Activated CD8-positive, alpha-beta T cell treated with anti-CD3 and anti-CD28 coated beads for 36 hours (primary cell): ENCODE measurements around the gene EVI5L. TPM values are rescaled to one million over a fixed set of nuclear protein-coding genes. Genes with fewer than 3 reads are reported as not detected.
"Not testable (repeated sequence)": the region's sequence is repeated elsewhere in the genome, so short reads cannot be mapped to it uniquely, and the experiment has no call there.

Experiments
- ATAC-seq: fragments of 200-7000 bp; cut with Tn5 transposase; one replicate; pipeline ENCODE4 v1.10.0; 2021; ENCODE audit warnings: mild to moderate bottlenecking, moderate library complexity
- CTCF ChIA-PET: fragments of 350-600 bp; sonication (Branson Sonifier 250); formaldehyde crosslinking; loops from one replicate; lab custom pipeline; 2021; ENCODE audit warnings: antibody characterized with exemption; lab: Charles Lee
- POLR2A ChIA-PET: fragments of 350-600 bp; sonication (Branson Sonifier 250); formaldehyde crosslinking; loops from one replicate; lab custom pipeline; 2021; ENCODE audit warnings: antibody characterized with exemption; lab: Charles Lee
- DNase-seq: peaks from one replicate; pipeline ENCODE4 v3.0.0-alpha.2; 2020
- H3K27ac Mint-ChIP-seq: one replicate; pipeline ENCODE4 v1.8.0; 2021; ENCODE audit warnings: mild to moderate bottlenecking, mixed read lengths
- H3K27me3 Mint-ChIP-seq: one replicate; pipeline ENCODE4 v1.8.0; 2021; ENCODE audit warnings: mixed read lengths
- H3K36me3 Mint-ChIP-seq: one replicate; pipeline ENCODE4 v1.8.0; 2021; ENCODE audit warnings: low read depth, mixed read lengths
- H3K4me1 Mint-ChIP-seq: one replicate; pipeline ENCODE4 v1.8.0; 2021; ENCODE audit warnings: low read depth, mixed read lengths
- H3K4me3 Mint-ChIP-seq: one replicate; pipeline ENCODE4 v1.8.0; 2021; ENCODE audit warnings: mild to moderate bottlenecking, moderate library complexity, mixed read lengths
- H3K9me3 Mint-ChIP-seq: one replicate; pipeline ENCODE4 v1.8.0; 2021; ENCODE audit warnings: mixed read lengths
- intact Hi-C: fragments of 100-400 bp; cut with micrococcal nuclease; formaldehyde crosslinking; loops from one replicate; pipeline ENCODE4 v1.10.0; 2022
- total RNA-seq, 2 experiments: library from RNA; stranded (reverse); gene quantifications; one replicate each; pipeline ENCODE4 v1.2.3, GENCODE V29; 2021
- TF ChIP-seq, protein P1 (sequence below): fragments of 200-600 bp; IDR thresholded peaks from one replicate; pipeline ENCODE4 v1.8.0; 2022; ENCODE audit warnings: antibody characterized with exemption, mild to moderate bottlenecking

Gene EVI5L
- total RNA-seq, 2 experiments from 2014 or later, result 3.4 to 3.9 TPM

DNA sequence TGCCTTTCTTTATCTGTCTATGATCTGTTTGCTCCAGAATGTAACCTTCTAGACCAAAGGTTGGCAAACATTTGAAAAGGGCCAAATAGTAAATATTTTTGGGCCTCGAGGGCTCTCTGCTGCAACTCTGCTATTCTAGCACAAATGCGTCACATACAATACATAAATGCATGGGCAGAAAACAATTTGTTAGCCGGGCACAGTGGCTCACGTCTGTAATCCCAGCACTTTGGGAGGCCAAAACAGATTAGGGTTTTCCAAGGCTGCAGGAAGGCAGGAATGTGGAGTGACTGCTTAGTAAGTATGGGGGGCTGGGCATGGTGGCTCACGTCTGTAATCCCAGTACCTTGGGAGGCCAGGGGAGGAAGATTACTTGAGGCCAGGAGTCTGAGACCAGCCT is 21.9 kb upstream of the EVI5L start:
- Mint-ChIP-seq H3K4me3 (no peak overlapping the region), H3K9me3 (peaks cover 5% of the 10 kb centered on the region), H3K36me3 (peaks cover 4% of the 10 kb centered on the region), H3K4me1 (peaks cover 13% of the 10 kb centered on the region), H3K27ac (no peak overlapping the region), H3K27me3 (peaks cover 27% of the 10 kb centered on the region)
- intact Hi-C loops, result loop anchor here (10.0 kb wide), 1 partner anchor 443 kb away; no protein-coding TSS in a partner anchor
- no peak for ATAC-seq
- DNase-seq, result no peak
- CTCF ChIA-PET, result interaction anchor here (0.6 to 1.0 kb wide), 3 partner anchors 44 to 240 kb away, joined by 3 to 4 read pairs (median 3); partner anchors contain the start of gene TRAPPC5
- TF ChIP-seq, protein P1, sequence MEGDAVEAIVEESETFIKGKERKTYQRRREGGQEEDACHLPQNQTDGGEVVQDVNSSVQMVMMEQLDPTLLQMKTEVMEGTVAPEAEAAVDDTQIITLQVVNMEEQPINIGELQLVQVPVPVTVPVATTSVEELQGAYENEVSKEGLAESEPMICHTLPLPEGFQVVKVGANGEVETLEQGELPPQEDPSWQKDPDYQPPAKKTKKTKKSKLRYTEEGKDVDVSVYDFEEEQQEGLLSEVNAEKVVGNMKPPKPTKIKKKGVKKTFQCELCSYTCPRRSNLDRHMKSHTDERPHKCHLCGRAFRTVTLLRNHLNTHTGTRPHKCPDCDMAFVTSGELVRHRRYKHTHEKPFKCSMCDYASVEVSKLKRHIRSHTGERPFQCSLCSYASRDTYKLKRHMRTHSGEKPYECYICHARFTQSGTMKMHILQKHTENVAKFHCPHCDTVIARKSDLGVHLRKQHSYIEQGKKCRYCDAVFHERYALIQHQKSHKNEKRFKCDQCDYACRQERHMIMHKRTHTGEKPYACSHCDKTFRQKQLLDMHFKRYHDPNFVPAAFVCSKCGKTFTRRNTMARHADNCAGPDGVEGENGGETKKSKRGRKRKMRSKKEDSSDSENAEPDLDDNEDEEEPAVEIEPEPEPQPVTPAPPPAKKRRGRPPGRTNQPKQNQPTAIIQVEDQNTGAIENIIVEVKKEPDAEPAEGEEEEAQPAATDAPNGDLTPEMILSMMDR, result no peak
- POLR2A ChIA-PET, result interaction anchor here (0.9 to 1.0 kb wide), 2 partner anchors 37 to 116 kb away, joined by 3 read pairs; no protein-coding TSS in a partner anchor

DNA sequence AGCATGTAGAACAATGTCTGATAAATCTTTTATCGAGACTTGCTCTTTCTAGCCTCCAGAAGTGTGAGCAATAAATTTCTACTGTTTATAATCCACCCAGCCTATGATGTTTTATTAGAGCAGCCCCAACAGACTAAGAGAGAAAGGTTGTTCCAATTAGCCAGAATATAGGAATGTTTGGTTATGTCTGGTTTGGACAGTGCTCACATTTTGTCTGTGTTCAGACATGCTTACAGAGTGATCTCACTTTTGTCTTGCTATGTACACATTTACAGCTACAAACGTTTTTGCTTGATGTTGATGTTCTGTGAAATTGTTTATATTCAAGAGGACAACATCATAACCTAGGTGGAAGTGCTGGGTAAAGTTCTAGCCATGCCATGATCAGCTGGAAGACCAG is 18.0 kb upstream of the EVI5L start:
- intact Hi-C loops, result no loop called here
- DNase-seq (no peak), ATAC-seq (no peak)
- Mint-ChIP-seq H3K9me3 (peaks cover 14% of the 10 kb centered on the region), H3K27me3 (peaks cover 18% of the 10 kb centered on the region), H3K4me1 (peaks cover 21% of the 10 kb centered on the region), H3K4me3 (no peak overlapping the region), H3K36me3 (peaks cover 5% of the 10 kb centered on the region), H3K27ac (no peak overlapping the region)
- TF ChIP-seq, protein P1, result no peak
- CTCF ChIA-PET, result interaction anchor here (1.3 to 2.3 kb wide), 3 partner anchors 13 to 131 kb away, joined by 3 to 10 read pairs (median 6); partner anchors contain the start of gene TRAPPC5
- POLR2A ChIA-PET, result interaction anchor here (1.5 to 1.6 kb wide), 2 partner anchors 9 to 19 kb away, joined by 4 read pairs; no protein-coding TSS in a partner anchor

DNA sequence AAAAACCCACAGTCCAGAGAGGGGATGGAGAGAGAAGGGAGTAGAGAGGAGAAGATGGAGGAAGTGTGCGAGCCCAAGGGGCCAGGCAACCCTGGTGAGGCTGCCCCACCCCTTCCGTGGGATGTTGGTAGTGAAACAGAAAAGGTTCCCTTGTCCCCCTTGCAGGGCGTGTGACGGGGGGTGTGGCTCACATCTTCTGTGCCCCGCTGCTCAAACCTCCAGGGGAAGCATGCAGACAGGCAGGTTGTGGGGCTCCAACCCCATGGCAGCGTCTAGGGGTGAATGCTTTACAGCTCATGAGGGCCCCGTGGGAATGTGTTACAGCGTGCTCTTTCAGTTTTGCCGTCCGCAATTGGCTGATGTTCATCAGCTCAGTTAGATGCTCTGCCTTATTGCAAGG is 14.7 kb upstream of the EVI5L start:
- Mint-ChIP-seq H3K27me3 (peaks cover 26% of the 10 kb centered on the region), H3K4me1 (peaks cover 8% of the 10 kb centered on the region), H3K27ac (no peak overlapping the region), H3K9me3 (peaks cover 19% of the 10 kb centered on the region), H3K4me3 (no peak overlapping the region), H3K36me3 (peaks cover 3% of the 10 kb centered on the region)
- ChIA-PET POLR2A (no interaction called here), CTCF (no interaction called here)
- TF ChIP-seq, protein P1, result no peak
- peak; percentile 74 for ATAC-seq
- peak; percentile 47 for DNase-seq
- intact Hi-C loops, result no loop called here

DNA sequence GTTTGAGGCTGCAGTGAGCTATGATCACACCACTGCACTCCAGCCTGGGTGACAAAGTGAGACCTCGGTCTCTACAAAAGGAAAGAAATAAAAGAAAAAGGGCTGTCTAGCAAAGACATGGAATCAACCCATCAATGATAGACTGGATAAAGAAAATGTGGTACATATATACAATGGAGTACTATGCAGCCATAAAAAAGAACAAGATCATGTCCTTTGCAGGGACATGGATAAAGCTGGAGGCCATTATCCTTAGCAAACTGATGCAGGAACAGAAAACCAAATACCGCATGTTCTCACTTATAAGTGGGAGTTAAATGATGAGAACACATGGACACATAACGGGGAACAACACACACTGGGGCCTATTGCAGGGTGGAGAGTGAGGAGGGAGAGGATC is 14.0 kb upstream of the EVI5L start:
- H3K36me3 Mint-ChIP-seq, DNase-seq, H3K27ac Mint-ChIP-seq, intact Hi-C loops, H3K4me1 Mint-ChIP-seq, H3K4me3 Mint-ChIP-seq, POLR2A ChIA-PET, ATAC-seq, CTCF ChIA-PET: not testable (repeated sequence)
- Mint-ChIP-seq H3K9me3 (peaks cover 16% of the 10 kb centered on the region), H3K27me3 (peaks cover 29% of the 10 kb centered on the region)

DNA sequence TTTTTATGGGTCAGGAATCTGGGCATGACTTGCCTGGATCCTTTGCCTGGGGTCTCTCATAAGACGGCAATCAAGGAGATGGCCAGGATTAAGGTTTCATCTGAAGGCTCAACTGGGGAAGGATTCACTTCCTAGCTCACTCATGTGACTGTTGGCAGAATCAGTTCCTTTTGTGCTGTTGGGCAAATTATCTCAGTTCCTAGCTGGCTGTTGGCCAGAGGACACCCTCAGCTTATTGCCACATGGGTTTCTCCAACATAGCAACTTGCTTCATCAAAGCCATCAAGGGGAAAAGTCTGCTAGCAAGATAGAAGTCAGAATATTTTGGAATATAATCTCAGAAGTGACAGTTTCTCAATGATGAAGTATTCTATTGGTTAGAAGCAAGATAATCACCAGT is 12.2 kb upstream of the EVI5L start:
- H3K4me3 Mint-ChIP-seq, result no peak overlapping the region
- peaks cover 16% of the 10 kb centered on the region for H3K9me3 Mint-ChIP-seq
- ChIA-PET CTCF (interaction anchor here (0.8 to 3.1 kb wide), 5 partner anchors 9 to 249 kb away, joined by 3 to 11 read pairs (median 3); partner anchors contain the start of gene TRAPPC5), POLR2A (no interaction called here)
- DNase-seq (no peak), ATAC-seq (no peak)
- TF ChIP-seq, protein P1, result no peak
- intact Hi-C loops, result no loop called here
- H3K27ac Mint-ChIP-seq, result no peak overlapping the region
- peaks cover 1% of the 10 kb centered on the region for H3K36me3 Mint-ChIP-seq
- peaks cover 8% of the 10 kb centered on the region for H3K4me1 Mint-ChIP-seq
- peaks cover 32% of the 10 kb centered on the region for H3K27me3 Mint-ChIP-seq
